MCF 10A (cell line): ENCODE results near the gene GPRC5C. TPM values are rescaled to one million over a fixed set of nuclear protein-coding genes. Genes with fewer than 3 reads are reported as not detected.

ENCODE experiments used
- BruUV-seq: library from RNA; stranded (reverse); fragments of 400-500 nt; replicated peaks from 2 replicates; lab custom pipeline; 2021; lab: Mats Ljungman, UMichigan
- CTCF ChIA-PET: fragments of 300-600 bp; sonication (Branson Sonifier 250); formaldehyde crosslinking; extraction: SDS; loops from one replicate; lab custom pipeline; 2021; ENCODE audit warnings: antibody characterized with exemption, inconsistent platforms; lab: Yijun Ruan, JAX
- POLR2A ChIA-PET: fragments of 300-600, 350-650 bp; sonication (Branson Sonifier 250); formaldehyde crosslinking; extraction: SDS; loops from one replicate; lab custom pipeline; 2020; ENCODE audit warnings: antibody characterized with exemption, inconsistent platforms; lab: Yijun Ruan, JAX
- DNase-seq: peaks from one replicate; pipeline ENCODE4 v3.0.0-alpha.2; 2018; ENCODE audit not compliant: unreplicated experiment
- H3K27ac Mint-ChIP-seq: one replicate; pipeline ENCODE4 v1.8.0; 2022; ENCODE audit warnings: mild to moderate bottlenecking, low read depth, mixed read lengths; ENCODE audit not compliant: unreplicated experiment
- H3K27me3 Mint-ChIP-seq: one replicate; pipeline ENCODE4 v1.8.0; 2022; ENCODE audit warnings: mixed read lengths; ENCODE audit not compliant: insufficient read depth, unreplicated experiment
- H3K36me3 Mint-ChIP-seq: one replicate; pipeline ENCODE4 v1.8.0; 2022; ENCODE audit warnings: mild to moderate bottlenecking, moderate library complexity, mixed read lengths; ENCODE audit not compliant: insufficient read depth, unreplicated experiment
- H3K4me1 Mint-ChIP-seq: one replicate; pipeline ENCODE4 v1.8.0; 2022; ENCODE audit warnings: mixed read lengths; ENCODE audit not compliant: insufficient read depth, unreplicated experiment
- H3K4me3 Mint-ChIP-seq: one replicate; pipeline ENCODE4 v1.8.0; 2022; ENCODE audit warnings: mild to moderate bottlenecking, moderate library complexity, mixed read lengths; ENCODE audit not compliant: unreplicated experiment
- H3K9me3 Mint-ChIP-seq: one replicate; pipeline ENCODE4 v1.8.0; 2022; ENCODE audit warnings: mixed read lengths; ENCODE audit not compliant: unreplicated experiment
- intact Hi-C: fragments of 100-400 bp; cut with micrococcal nuclease; formaldehyde crosslinking; loops from 2 replicates; pipeline ENCODE4 v1.14.1; 2022
- total RNA-seq: library from RNA; stranded (reverse); gene quantifications from 2 replicates; pipeline ENCODE4 v1.2.3, GENCODE V29; 2022
- TF ChIP-seq, protein P1 (sequence below): fragments of 200-600 bp; IDR thresholded peaks from one replicate; pipeline ENCODE4 v1.8.0; 2022; ENCODE audit warnings: antibody characterized with exemption, mild to moderate bottlenecking; ENCODE audit not compliant: unreplicated experiment

Gene GPRC5C
- total RNA-seq, 1 experiment from 2014 or later, result 17.7 TPM

DNA sequence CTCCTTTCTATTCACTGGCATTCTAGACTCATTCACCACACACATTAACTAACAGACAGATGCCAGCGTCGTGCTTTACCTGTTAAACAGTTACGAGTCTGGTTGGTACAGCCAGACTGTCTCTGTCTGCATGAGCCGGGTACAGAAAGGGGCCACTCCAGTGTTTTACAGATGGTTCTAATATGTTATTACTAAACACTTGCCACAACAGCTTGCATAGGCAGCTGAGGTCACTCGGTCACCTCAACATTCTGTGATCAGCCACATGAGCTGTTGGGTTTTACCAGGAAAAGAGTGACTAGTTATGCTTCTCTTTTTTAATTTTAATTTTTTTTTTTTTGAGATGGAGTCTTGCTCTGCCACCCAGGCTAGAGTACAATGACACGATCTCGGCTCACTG is 59.7 kb downstream of the GPRC5C start:
- peaks cover 28% of the 10 kb centered on the region for H3K27me3 Mint-ChIP-seq
- POLR2A ChIA-PET, result interaction anchor here (0.6 to 1.1 kb wide), 3 partner anchors 11 to 125 kb away, joined by 3 to 4 read pairs (median 3); no protein-coding TSS in a partner anchor

DNA sequence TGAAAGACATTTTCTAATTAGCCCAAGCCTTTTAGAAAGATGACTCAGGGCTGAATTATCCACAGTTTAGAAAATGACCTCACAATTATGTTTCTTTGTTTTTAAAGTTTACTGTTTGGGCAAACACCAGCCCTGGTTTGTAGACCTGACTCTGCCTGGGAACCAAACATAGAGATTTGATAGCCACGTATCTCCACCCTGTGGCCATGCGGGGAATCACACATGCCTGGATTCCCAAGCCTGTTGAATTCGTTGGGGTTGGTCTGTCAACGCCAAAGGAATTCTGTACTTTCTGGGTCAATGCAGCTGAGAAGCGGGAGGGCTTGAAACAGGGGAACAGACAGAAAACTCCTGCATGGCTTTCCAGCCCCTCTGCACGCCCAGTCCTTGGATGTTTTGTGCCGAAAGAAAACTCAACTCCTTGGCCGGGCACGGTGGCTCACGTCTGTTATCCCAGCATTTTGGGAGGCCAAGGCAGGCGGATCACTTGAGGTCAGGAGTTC is 61.5 kb downstream of the GPRC5C start:
- ChIA-PET CTCF (interaction anchor here (0.5 to 4.1 kb wide), 9 partner anchors 16 to 490 kb away, joined by 3 to 32 read pairs (median 4); no protein-coding TSS in a partner anchor), POLR2A (no interaction called here)
- no peaks in the 10 kb centered on the region for H3K36me3 Mint-ChIP-seq
- no peak overlapping the region for H3K27ac Mint-ChIP-seq
- no peaks in the 10 kb centered on the region for H3K9me3 Mint-ChIP-seq
- H3K4me1 Mint-ChIP-seq, result no peaks in the 10 kb centered on the region
- H3K4me3 Mint-ChIP-seq, result no peak overlapping the region
- intact Hi-C loops, result loop anchor here (1.0 kb wide), 4 partner anchors 36 to 125 kb away; no protein-coding TSS in a partner anchor
- TF ChIP-seq, protein P1, sequence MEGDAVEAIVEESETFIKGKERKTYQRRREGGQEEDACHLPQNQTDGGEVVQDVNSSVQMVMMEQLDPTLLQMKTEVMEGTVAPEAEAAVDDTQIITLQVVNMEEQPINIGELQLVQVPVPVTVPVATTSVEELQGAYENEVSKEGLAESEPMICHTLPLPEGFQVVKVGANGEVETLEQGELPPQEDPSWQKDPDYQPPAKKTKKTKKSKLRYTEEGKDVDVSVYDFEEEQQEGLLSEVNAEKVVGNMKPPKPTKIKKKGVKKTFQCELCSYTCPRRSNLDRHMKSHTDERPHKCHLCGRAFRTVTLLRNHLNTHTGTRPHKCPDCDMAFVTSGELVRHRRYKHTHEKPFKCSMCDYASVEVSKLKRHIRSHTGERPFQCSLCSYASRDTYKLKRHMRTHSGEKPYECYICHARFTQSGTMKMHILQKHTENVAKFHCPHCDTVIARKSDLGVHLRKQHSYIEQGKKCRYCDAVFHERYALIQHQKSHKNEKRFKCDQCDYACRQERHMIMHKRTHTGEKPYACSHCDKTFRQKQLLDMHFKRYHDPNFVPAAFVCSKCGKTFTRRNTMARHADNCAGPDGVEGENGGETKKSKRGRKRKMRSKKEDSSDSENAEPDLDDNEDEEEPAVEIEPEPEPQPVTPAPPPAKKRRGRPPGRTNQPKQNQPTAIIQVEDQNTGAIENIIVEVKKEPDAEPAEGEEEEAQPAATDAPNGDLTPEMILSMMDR, result peak; percentile 82
- BruUV-seq, result no TSS peak
- DNase-seq, result peak; percentile 70
- H3K27me3 Mint-ChIP-seq, result peaks cover 28% of the 10 kb centered on the region

More for the DNA sequence above, 59.7 kb downstream of the GPRC5C start:
- Mint-ChIP-seq H3K36me3 (no peaks in the 10 kb centered on the region), H3K9me3 (no peaks in the 10 kb centered on the region), H3K4me3 (no peak overlapping the region), H3K4me1 (no peaks in the 10 kb centered on the region), H3K27ac (no peak overlapping the region)
- no peak for DNase-seq
- TF ChIP-seq, protein P1, result no peak
- CTCF ChIA-PET, result interaction anchor here (0.6 to 4.1 kb wide), 7 partner anchors 11 to 306 kb away, joined by 3 to 32 read pairs (median 4); no protein-coding TSS in a partner anchor
- no TSS peak for BruUV-seq
- intact Hi-C loops, result no loop called here

Other genes with a start within 250 kb of the GPRC5C start
- gene RPL38, start 228.4 kb upstream of the GPRC5C start, total RNA-seq, result 1,197 and 1,378 TPM in 2 replicates
- gene TTYH2, start 218.5 kb upstream of the GPRC5C start, total RNA-seq, result 0.12 and 0.66 TPM in 2 replicates
- gene DNAI2, start 157.9 kb upstream of the GPRC5C start, total RNA-seq, result not detected in 2 replicates
- not detected in 2 replicates for gene KIF19, start 105.9 kb upstream of the GPRC5C start, total RNA-seq
- gene BTBD17, start 70.2 kb upstream of the GPRC5C start, total RNA-seq, result not detected in 2 replicates
- gene GPR142, start 64.6 kb upstream of the GPRC5C start, total RNA-seq, result not detected in 2 replicates
- gene CD300A, start 34.5 kb downstream of the GPRC5C start, total RNA-seq, result not detected in 2 replicates
- not detected in 2 replicates for gene CD300LB, start 99.4 kb downstream of the GPRC5C start, total RNA-seq
- gene CD300C, start 114.0 kb downstream of the GPRC5C start, total RNA-seq, result not detected in 2 replicates
- gene CD300H, start 135.4 kb downstream of the GPRC5C start, total RNA-seq, result not detected in 2 replicates
- not detected in 2 replicates for gene CD300LD, start 160.2 kb downstream of the GPRC5C start, total RNA-seq
- gene CD300E, start 191.7 kb downstream of the GPRC5C start, total RNA-seq, result not detected in 2 replicates